Measurements from ENCODE around the gene BAHD1.

BAHD1 gene

GRCh38 chr15:40508216-40508615 is 67.5 kb downstream of the BAHD1 start:
- DNase-seq (ENCODE audit: low read depth), result no peak
- no peak for TF ChIP-seq CTCF (IDR thresholded peaks at IDR 0.05; ENCODE audit: low read length, missing control alignments)
- H3K4me3 ChIP-seq (replicated peaks; ENCODE audit: low read depth, low read length), result no peak overlapping the region

- no peak for DNase-seq (ENCODE audit: low read depth)
- no peak for TF ChIP-seq CTCF (IDR thresholded peaks at IDR 0.05; ENCODE audit: low read length, missing control alignments)
- no peak overlapping the region for H3K4me3 ChIP-seq (replicated peaks; ENCODE audit: low read depth, low read length)
Observed at GRCh38 chr15:40510201-40510600, 69.4 kb downstream of the BAHD1 start.

GRCh38 chr15:40511093-40511471 is 70.3 kb downstream of the BAHD1 start:
- no peak for TF ChIP-seq CTCF (IDR thresholded peaks at IDR 0.05; ENCODE audit: low read length, missing control alignments)
- DNase-seq (ENCODE audit: low read depth), result no peak
- H3K4me3 ChIP-seq (replicated peaks; ENCODE audit: low read depth, low read length), result peak overlapping the region; percentile 53

- H3K4me3 ChIP-seq (replicated peaks; ENCODE audit: low read depth, low read length), result peak overlapping the region; percentile 53
- DNase-seq (ENCODE audit: low read depth), result peak; percentile 29
- TF ChIP-seq CTCF (IDR thresholded peaks at IDR 0.05; ENCODE audit: low read length, missing control alignments), result no peak
Observed at GRCh38 chr15:40511472-40512133, 70.8 kb downstream of the BAHD1 start.

- TF ChIP-seq CTCF (IDR thresholded peaks at IDR 0.05; ENCODE audit: low read length, missing control alignments), result no peak
- H3K4me3 ChIP-seq (replicated peaks; ENCODE audit: low read depth, low read length), result no peak overlapping the region
- no peak for DNase-seq (ENCODE audit: low read depth)
Observed at GRCh38 chr15:40512440-40512839, 71.7 kb downstream of the BAHD1 start.

GRCh38 chr15:40513609-40514008 is 72.9 kb downstream of the BAHD1 start:
- DNase-seq (ENCODE audit: low read depth), result no peak
- no peak for TF ChIP-seq CTCF (IDR thresholded peaks at IDR 0.05; ENCODE audit: low read length, missing control alignments)
- no peak overlapping the region for H3K4me3 ChIP-seq (replicated peaks; ENCODE audit: low read depth, low read length)

GRCh38 chr15:40516322-40516721 is 75.6 kb downstream of the BAHD1 start:
- TF ChIP-seq CTCF (IDR thresholded peaks at IDR 0.05; ENCODE audit: low read length, missing control alignments), result no peak
- DNase-seq (ENCODE audit: low read depth), result no peak
- H3K4me3 ChIP-seq (replicated peaks; ENCODE audit: low read depth, low read length), result no peak overlapping the region
